ENCODE data around the gene NOP14.

The NOP14 gene

DNA sequence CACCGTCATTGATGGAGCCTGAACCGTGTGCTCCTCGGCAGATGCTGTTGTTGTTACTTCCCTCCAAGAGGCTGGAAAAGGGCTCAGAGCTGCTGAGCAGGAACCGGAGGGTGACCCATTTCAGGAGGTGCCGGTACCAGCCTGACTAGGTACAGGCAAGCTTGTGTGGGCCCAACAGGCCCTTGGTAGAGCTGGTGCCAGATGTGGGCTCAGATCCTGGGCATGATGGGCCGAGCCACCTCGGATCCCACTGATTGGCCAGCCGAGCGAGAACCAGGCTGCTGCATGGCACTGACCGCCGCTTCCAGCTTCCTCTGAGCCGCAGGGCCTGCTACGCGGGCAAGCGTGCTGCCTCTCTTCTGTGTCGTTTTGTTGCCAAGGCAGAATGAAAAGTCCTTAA is 33.7 kb downstream of the NOP14 start:
- Histone ChIP-seq H3K4me1 (ENCODE audit: insufficient read depth, low read length) (peaks cover 24% of the 10 kb centered on the region), H3K27me3 (ENCODE audit: insufficient read depth, low read length, poor library complexity) (no peaks in the 10 kb centered on the region), H3K36me3 (ENCODE audit: insufficient read depth, low read length) (peaks cover 75% of the 10 kb centered on the region), H3K79me2 (ENCODE audit: insufficient read depth, low read length) (no peaks in the 10 kb centered on the region), H3K9ac (ENCODE audit: low read depth, low read length) (no peak overlapping the region), H3K4me2 (ENCODE audit: insufficient read depth, low read length) (no peak overlapping the region), H3K4me3 (ENCODE audit: low read depth in 1 of 2, low read length in 2 of 2) (no peak overlapping the region), H2AFZ (ENCODE audit: low read depth, low read length) (no peak overlapping the region), H3K27ac (ENCODE audit: low read length) (no peak overlapping the region), H4K20me1 (ENCODE audit: insufficient read depth, low read length) (peaks cover 30% of the 10 kb centered on the region), H3K9me3 (ENCODE audit: insufficient read depth, low read length, severe bottlenecking) (no peaks in the 10 kb centered on the region)
- DNase-seq (no peak), ATAC-seq (ENCODE audit: insufficient read depth, low read depth) (no peak)
- TF ChIP-seq, protein P1, sequence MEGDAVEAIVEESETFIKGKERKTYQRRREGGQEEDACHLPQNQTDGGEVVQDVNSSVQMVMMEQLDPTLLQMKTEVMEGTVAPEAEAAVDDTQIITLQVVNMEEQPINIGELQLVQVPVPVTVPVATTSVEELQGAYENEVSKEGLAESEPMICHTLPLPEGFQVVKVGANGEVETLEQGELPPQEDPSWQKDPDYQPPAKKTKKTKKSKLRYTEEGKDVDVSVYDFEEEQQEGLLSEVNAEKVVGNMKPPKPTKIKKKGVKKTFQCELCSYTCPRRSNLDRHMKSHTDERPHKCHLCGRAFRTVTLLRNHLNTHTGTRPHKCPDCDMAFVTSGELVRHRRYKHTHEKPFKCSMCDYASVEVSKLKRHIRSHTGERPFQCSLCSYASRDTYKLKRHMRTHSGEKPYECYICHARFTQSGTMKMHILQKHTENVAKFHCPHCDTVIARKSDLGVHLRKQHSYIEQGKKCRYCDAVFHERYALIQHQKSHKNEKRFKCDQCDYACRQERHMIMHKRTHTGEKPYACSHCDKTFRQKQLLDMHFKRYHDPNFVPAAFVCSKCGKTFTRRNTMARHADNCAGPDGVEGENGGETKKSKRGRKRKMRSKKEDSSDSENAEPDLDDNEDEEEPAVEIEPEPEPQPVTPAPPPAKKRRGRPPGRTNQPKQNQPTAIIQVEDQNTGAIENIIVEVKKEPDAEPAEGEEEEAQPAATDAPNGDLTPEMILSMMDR (IDR thresholded peaks at IDR 0.05; ENCODE audit: borderline replicate concordance, extremely low read depth, low read length, poor library complexity, severe bottlenecking): no peak
- TF ChIP-seq EZH2 (IDR thresholded peaks at IDR 0.05; ENCODE audit: borderline replicate concordance, low read depth, low read length, severe bottlenecking): no peak

DNA sequence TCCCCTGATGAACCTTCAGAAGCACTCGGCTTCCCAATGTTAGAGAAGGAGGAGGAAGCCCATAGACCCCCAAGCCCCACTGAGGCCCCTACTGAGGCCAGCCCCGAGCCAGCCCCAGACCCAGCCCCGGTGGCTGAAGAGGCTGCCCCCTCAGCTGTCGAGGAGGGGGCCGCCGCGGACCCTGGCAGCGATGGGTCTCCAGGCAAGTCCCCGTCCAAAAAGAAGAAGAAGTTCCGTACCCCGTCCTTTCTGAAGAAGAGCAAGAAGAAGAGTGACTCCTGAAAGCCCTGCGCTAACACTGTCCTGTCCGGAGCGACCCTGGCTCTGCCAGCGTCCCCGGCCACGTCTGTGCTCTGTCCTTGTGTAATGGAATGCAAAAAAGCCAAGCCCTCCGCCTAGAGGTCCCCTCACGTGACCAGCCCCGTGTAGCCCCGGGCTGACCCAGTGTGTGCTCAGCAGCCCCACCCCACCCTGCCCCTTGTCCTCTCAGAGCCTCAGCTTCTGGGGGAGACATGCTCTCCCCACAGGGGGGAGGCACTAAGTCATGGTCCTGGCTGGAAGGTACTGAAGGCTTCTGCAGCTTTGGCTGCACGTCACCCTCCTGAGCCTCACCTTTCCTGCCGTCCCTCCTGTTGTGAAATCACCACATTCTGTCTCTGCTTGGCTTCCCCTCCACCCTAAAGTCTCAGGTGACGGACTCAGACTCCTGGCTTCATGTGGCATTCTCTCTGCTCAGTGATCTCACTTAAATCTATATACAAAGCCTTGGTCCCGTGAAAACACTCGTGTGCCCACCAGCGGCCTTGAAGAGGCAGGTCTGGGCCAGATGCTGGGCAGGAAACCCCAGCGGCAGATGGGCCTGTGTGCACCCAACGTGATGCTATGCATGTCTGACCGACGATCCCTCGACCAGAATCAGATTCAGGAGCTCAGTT is 34.7 kb downstream of the NOP14 start:
- Histone ChIP-seq H3K4me3 (ENCODE audit: low read depth in 1 of 2, low read length in 2 of 2) (no peak overlapping the region), H3K36me3 (ENCODE audit: insufficient read depth, low read length) (peaks cover 85% of the 10 kb centered on the region), H3K9ac (ENCODE audit: low read depth, low read length) (no peak overlapping the region), H3K79me2 (ENCODE audit: insufficient read depth, low read length) (no peaks in the 10 kb centered on the region), H3K4me2 (ENCODE audit: insufficient read depth, low read length) (no peak overlapping the region), H3K4me1 (ENCODE audit: insufficient read depth, low read length) (peaks cover 18% of the 10 kb centered on the region), H3K9me3 (ENCODE audit: insufficient read depth, low read length, severe bottlenecking) (no peaks in the 10 kb centered on the region), H3K27me3 (ENCODE audit: insufficient read depth, low read length, poor library complexity) (no peaks in the 10 kb centered on the region), H3K27ac (ENCODE audit: low read length) (no peak overlapping the region), H4K20me1 (ENCODE audit: insufficient read depth, low read length) (peaks cover 34% of the 10 kb centered on the region), H2AFZ (ENCODE audit: low read depth, low read length) (no peak overlapping the region)
- TF ChIP-seq, protein P1 (IDR thresholded peaks at IDR 0.05; ENCODE audit: borderline replicate concordance, extremely low read depth, low read length, poor library complexity, severe bottlenecking): no peak
- no peak for TF ChIP-seq EZH2 (IDR thresholded peaks at IDR 0.05; ENCODE audit: borderline replicate concordance, low read depth, low read length, severe bottlenecking)
- no peak for DNase-seq
- no peak for ATAC-seq (ENCODE audit: insufficient read depth, low read depth)

DNA sequence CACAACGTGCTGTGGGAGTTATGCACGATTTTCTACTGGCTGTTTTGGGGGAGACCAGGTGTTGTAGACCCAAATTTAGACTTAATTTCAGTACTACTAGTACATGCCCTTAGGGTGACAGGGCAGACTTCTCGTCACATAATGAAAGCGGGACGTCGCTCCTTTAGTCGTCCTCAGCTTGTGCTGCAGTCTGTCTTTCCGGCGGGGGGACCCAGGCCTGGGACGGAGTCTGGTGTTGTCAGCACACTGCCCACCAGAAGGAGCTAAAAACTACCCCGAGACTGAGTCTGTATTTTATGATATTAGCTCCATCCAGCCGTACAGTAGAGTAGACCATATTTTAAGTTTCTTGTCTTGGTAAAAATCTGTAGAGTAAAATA is 35.5 kb downstream of the NOP14 start:
- Histone ChIP-seq H3K36me3 (ENCODE audit: insufficient read depth, low read length) (peaks cover 91% of the 10 kb centered on the region), H3K4me3 (ENCODE audit: low read depth in 1 of 2, low read length in 2 of 2) (no peak overlapping the region), H3K9ac (ENCODE audit: low read depth, low read length) (no peak overlapping the region), H3K79me2 (ENCODE audit: insufficient read depth, low read length) (0 out of 2 replicates have a peak, but pooled peaks cover 3% of the 10 kb centered on the region), H3K27ac (ENCODE audit: low read length) (no peak overlapping the region), H3K9me3 (ENCODE audit: insufficient read depth, low read length, severe bottlenecking) (no peaks in the 10 kb centered on the region), H2AFZ (ENCODE audit: low read depth, low read length) (no peak overlapping the region), H3K4me2 (ENCODE audit: insufficient read depth, low read length) (no peak overlapping the region), H3K27me3 (ENCODE audit: insufficient read depth, low read length, poor library complexity) (no peaks in the 10 kb centered on the region), H3K4me1 (ENCODE audit: insufficient read depth, low read length) (peaks cover 10% of the 10 kb centered on the region), H4K20me1 (ENCODE audit: insufficient read depth, low read length) (peaks cover 34% of the 10 kb centered on the region)
- no peak for TF ChIP-seq EZH2 (IDR thresholded peaks at IDR 0.05; ENCODE audit: borderline replicate concordance, low read depth, low read length, severe bottlenecking)
- TF ChIP-seq, protein P1 (IDR thresholded peaks at IDR 0.05; ENCODE audit: borderline replicate concordance, extremely low read depth, low read length, poor library complexity, severe bottlenecking): no peak
- ATAC-seq (ENCODE audit: insufficient read depth, low read depth) (no peak), DNase-seq (no peak)
